Left colon (tissue), 2 donors: Measurements from ENCODE around the gene ZNF23. TPM values are rescaled to one million over a fixed set of nuclear protein-coding genes. Genes with fewer than 3 reads are reported as not detected.

Experiments
- ATAC-seq: fragments of 200-7000 bp; cut with Tn5 transposase; one replicate; pipeline ENCODE4 v1.9.1; 2020; ENCODE audit warnings: mild to moderate bottlenecking, moderate library complexity
- DNase-seq, 2 donors: peaks; one replicate each; pipeline ENCODE4 v3.0.0-alpha.2; 2020
- intact Hi-C, 2 donors: fragments of 100-400 bp; cut with DNase I in 1 of 2; cut with micrococcal nuclease in 1 of 2; formaldehyde crosslinking; loops; one replicate each; pipeline versions ENCODE4 v1.11.2 to v1.14.0; 2022; cut with DNase I, micrococcal nuclease
- total RNA-seq, 2 donors: library from RNA; stranded (reverse); fragmentation: NEBNext Ultra II Directional; extraction: Animal tissue kit (Norgen Biotek cat#: 25700); gene quantifications; one replicate each; pipeline ENCODE4 v1.2.1, GENCODE V29; 2021
- donor health status: DM: no; HTN: no; CAD: no.
- donor health status: DM: yes; HTN: yes; CAD: no.

Gene ZNF23
- total RNA-seq, 2 donors from 2014 or later = 6.4 to 7.2 TPM

GRCh38 chr16:71407731-71408130 is 54.3 kb downstream of the ZNF23 start:
- no peak for ATAC-seq
- no peak for DNase-seq
- intact Hi-C loops = no loop called here

DNA sequence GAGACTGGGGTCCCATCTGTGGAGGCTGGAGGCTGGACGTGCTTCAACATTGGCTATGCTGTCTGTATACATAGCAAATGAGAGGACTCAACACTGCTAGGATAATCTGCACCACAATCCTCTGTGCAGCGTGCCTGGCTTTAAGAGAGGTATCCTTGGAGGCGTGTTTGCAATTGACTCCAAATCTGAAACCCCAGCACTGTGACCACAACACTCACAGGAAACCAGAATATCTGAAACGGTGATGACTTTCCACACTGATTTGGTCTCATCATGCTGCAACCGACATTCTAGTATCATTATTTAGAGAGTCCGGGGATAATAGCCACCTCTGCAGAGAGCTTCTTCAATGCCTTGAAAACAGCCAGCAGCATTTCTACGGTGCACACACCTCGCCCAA is 55.3 kb downstream of the ZNF23 start:
- intact Hi-C loops = no loop called here
- no peak for DNase-seq
- ATAC-seq = no peak

GRCh38 chr16:71406316-71406715 is 55.7 kb downstream of the ZNF23 start:
- intact Hi-C loops = no loop called here
- DNase-seq (no peak), ATAC-seq (no peak)

DNA sequence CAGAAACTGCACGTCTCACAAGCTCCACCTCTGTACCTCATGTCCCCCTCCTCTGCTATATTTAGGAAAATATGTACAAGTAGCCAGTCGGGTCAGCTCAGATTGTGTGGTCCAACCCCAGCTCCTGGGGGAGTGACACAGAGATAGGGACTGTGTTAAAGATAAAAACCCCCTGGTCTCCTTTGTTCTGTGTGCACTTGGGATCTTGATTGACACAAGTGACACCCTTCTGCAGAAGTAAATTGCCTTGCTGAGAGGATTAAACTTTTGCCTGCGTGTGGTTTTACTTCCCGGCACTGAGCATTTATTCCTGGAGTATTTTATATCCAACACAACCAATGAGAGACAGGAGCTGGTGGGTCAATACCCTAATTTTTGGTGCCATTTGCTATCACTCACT is 57.7 kb downstream of the ZNF23 start:
- intact Hi-C loops = no loop called here
- DNase-seq (no peak), ATAC-seq (no peak)

DNA sequence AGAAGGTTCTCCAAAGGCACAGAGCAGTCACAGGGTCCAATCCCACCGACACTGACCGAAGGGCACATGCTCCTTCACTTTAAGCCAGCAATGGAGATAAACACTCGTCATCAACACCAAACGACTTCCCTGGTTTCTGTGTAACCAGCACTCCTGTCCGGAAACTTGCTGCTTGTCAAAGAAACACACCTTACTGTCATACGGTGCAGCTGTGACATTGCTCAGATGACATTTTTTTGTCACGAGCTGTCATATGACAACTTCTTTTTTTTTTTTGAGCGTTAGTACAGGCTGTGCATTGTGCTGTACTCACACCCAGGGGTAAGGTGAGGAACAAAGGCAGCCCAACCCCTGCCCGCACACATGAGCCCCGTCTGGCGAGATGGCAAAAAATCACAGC is 59.4 kb downstream of the ZNF23 start:
- no peak for DNase-seq
- no peak for ATAC-seq
- intact Hi-C loops = no loop called here

- ATAC-seq (no peak), DNase-seq (no peak)
- intact Hi-C loops = no loop called here
These were observed 60.0 kb downstream of the ZNF23 start for GRCh38 chr16:71402007-71402406.

GRCh38 chr16:71399801-71400563 is 62.1 kb downstream of the ZNF23 start:
- ATAC-seq = no peak
- intact Hi-C loops = no loop called here
- no peak for DNase-seq

Other genes with a start within 250 kb of the ZNF23 start
- gene HYDIN, start 231.5 kb downstream of the ZNF23 start, total RNA-seq = 1 to 10 TPM in 1 of 2 donors, under 1 TPM in 1; 0.67 to 1.9 TPM
- 10 to 100 TPM; 17.7 to 21.8 TPM for gene CMTR2, start 172.8 kb downstream of the ZNF23 start, total RNA-seq
- 1 to 10 TPM; 4.4 to 6.6 TPM for gene CALB2, start 103.5 kb downstream of the ZNF23 start, total RNA-seq
- gene TLE7, start 20.2 kb downstream of the ZNF23 start, total RNA-seq = not detected
- 1 to 10 TPM; 8.3 to 9.8 TPM for gene ZNF19, start 27.1 kb upstream of the ZNF23 start, total RNA-seq
- gene CHST4, start 64.2 kb upstream of the ZNF23 start, total RNA-seq = not detected
- 1 to 10 TPM in 1 of 2 donors, under 1 TPM in 1; 0.67 to 2.1 TPM for gene TAT, start 114.8 kb upstream of the ZNF23 start, total RNA-seq
- 100 to 1,000 TPM in 1 of 2 donors, 10 to 100 TPM in 1; 69.7 to 112 TPM for gene MARVELD3, start 163.9 kb upstream of the ZNF23 start, total RNA-seq